ENCODE measurements around the gene FBXO42.
"Not testable (repeated sequence)": the region's sequence is repeated elsewhere in the genome, so short reads cannot be mapped to it uniquely, and the experiment has no call there.

Gene FBXO42

GRCh38 chr1:16242556-16243214 lies 109.6 kb downstream of the FBXO42 start:
- no peak for DNase-seq (ENCODE audit: low spot score)

GRCh38 chr1:16241221-16241708 lies 111.0 kb downstream of the FBXO42 start:
- no peak for DNase-seq (ENCODE audit: low spot score)

- no peak for DNase-seq (ENCODE audit: low spot score)
Observed at GRCh38 chr1:16239972-16240491, 112.2 kb downstream of the FBXO42 start.

GRCh38 chr1:16237343-16237830 lies 114.9 kb downstream of the FBXO42 start:
- DNase-seq (ENCODE audit: low spot score), result peak; percentile 24

- DNase-seq (ENCODE audit: low spot score), result peak; percentile 93
Observed at GRCh38 chr1:16236511-16237342, 115.6 kb downstream of the FBXO42 start, which contains the start of gene CPLANE2. Gene CPLANE2 (minus strand): TSS chr1:16237183. CDS start chr1:16236742, 441 bp downstream.

GRCh38 chr1:16235944-16236510 lies 116.3 kb downstream of the FBXO42 start:
- DNase-seq (ENCODE audit: low spot score), result peak; percentile 65

- no peak for DNase-seq (ENCODE audit: low spot score)
Observed at GRCh38 chr1:16235347-16235746, 116.9 kb downstream of the FBXO42 start.

- DNase-seq (ENCODE audit: low spot score), result no peak
Observed at GRCh38 chr1:16233431-16233830, 118.8 kb downstream of the FBXO42 start.

- DNase-seq (ENCODE audit: low spot score), result no peak
Observed at GRCh38 chr1:16232316-16232710, 120.0 kb downstream of the FBXO42 start.

- DNase-seq (ENCODE audit: low spot score), result no peak
Observed at GRCh38 chr1:16231331-16232315, 120.7 kb downstream of the FBXO42 start.

GRCh38 chr1:16230744-16231143 lies 121.5 kb downstream of the FBXO42 start:
- DNase-seq (ENCODE audit: low spot score), result no peak

GRCh38 chr1:16229976-16230740 lies 122.1 kb downstream of the FBXO42 start:
- DNase-seq (ENCODE audit: low spot score), result no peak

- peak; percentile 21 for DNase-seq (ENCODE audit: low spot score)
Observed at GRCh38 chr1:16226490-16227179, 125.6 kb downstream of the FBXO42 start.

GRCh38 chr1:16226129-16226489 lies 126.2 kb downstream of the FBXO42 start:
- DNase-seq (ENCODE audit: low spot score), result no peak

GRCh38 chr1:16224472-16224871 lies 127.8 kb downstream of the FBXO42 start:
- no peak for DNase-seq (ENCODE audit: low spot score)

GRCh38 chr1:16222716-16223115 lies 129.6 kb downstream of the FBXO42 start:
- not testable (repeated sequence) for DNase-seq (ENCODE audit: low spot score)

GRCh38 chr1:16221499-16221898 lies 130.8 kb downstream of the FBXO42 start:
- no peak for DNase-seq (ENCODE audit: low spot score)

GRCh38 chr1:16219968-16220500 lies 132.2 kb downstream of the FBXO42 start:
- no peak for DNase-seq (ENCODE audit: low spot score)

GRCh38 chr1:16218674-16219071 lies 133.6 kb downstream of the FBXO42 start:
- no peak for DNase-seq (ENCODE audit: low spot score)

Measured in kidney tubule cell (primary cell).